SIG-M5 treated with dmso at 0.1 percent for 504 hours (cell line): Measurements from ENCODE around the gene TMEM74B.

ENCODE experiments used
- DNase-seq: peaks from one replicate; lab custom pipeline; 2025; ENCODE audit not compliant: unreplicated experiment; lab: John Stamatoyannopoulos, UW

The TMEM74B gene

DNA sequence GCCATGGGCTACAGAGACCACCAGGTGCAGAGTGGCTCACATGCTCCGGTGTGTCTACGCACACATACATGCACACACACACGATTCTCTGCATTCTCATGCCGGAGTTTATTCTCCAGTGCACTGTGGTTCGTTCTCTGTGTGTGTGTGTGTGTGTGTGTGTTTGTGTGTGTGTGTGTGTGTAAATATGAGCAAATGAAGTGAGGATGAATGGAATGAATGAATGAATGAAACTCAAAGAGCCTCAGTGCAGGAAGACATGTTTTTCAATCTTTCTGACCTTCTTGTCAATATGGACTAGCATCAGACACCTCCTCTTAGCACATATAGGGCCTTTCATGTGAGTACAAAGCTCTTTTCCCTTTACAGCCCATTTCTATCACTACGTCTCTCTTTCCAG lies 1.6 kb downstream of the TMEM74B start:
- DNase-seq = no peak

DNA sequence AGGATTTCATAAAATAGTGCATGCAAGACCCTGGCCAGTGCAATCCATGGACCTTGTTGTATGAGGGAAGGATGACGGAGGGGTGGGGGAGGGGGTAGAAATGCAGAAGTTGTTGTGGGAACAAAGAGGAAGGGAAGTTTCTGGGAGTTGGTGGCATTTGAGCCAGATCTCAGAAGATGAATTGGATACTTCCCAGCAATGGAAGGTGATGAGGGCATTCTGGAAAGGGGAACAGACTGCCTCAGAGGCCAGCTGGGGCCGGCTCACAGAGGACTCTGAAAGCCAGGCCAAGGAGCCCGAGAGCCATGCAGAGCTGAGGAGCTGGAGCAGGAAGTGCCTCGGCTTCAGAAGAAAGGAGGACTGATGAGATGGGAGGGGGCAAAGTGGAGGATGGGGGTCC lies 2.7 kb downstream of the TMEM74B start:
- no peak for DNase-seq

DNA sequence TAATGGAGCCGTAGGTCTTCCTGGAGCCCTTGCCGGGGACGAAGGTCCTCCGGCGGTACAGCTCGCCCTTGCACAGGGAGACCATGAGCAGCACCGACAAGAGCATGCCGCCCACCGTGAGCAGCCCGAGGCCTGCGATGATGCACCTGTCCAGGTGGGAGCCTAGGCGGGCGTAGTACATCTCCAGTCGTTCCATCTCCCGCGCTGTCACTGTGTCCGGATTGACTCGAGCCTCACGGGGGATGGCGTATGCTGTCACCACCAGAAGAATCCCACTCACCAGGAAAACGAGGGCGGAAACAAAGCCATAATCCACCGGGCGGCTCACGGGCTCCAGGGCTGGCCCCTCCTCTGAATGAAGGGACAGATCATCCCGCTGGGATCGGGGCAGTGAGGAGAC lies 3.8 kb downstream of the TMEM74B start:
- DNase-seq = no peak

DNA sequence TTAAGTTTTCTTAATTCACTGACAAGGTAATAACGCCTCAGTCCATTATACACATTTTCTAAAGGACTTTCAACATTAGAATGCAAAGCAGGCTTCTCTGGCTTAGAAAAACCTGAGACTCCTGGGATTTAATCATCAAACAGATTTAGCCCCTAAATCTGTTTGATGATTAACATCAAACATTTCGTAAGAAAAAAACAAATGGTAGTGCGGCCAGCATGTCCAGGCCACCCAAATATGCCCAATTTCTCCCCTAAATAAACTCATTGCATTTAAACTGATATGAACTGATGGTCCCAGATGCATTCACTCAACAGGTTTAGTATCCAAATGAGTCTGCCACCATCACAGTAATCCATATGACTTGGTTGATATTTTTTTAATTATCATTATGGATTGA lies 6.2 kb downstream of the TMEM74B start:
- no peak for DNase-seq

DNA sequence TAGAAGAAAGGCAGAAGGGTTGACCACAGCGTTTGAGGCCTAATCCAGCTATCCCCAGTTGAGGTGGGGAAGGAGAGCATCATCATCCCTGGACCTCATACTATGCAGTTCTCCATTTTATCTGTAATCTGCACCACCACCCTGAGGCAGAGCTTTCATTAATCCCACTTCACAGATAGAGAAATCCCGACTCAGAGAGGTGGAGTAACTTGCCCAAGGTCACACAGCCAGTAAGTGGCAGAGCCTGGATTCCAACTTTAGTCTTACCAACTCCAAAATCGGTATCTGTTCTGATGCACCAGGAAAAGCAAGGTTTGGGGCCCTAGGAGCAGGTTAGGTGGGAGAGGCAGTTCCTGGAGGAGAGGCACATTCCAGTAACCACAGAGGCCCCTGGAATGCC lies 6.7 kb downstream of the TMEM74B start:
- DNase-seq = no peak

DNA sequence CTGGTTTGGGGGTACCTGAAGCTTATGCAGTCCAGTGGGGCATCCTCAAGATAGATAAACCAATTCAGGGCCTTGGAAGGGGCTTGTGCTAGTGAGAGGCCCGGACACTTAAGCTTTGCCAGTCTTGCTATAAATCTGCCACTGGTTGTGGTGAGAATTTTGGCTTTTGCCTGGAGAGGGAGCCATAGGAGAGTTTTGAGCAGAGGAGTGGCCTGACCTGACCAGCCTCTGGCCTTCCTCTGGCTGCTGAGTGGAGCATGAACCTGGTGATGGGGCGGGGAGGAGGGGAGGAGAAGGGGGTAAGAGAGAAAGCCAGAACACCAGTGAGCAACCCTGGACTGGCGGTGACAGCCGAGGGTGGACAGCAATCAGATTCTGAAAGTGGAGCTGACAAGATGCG lies 7.1 kb downstream of the TMEM74B start:
- no peak for DNase-seq

DNA sequence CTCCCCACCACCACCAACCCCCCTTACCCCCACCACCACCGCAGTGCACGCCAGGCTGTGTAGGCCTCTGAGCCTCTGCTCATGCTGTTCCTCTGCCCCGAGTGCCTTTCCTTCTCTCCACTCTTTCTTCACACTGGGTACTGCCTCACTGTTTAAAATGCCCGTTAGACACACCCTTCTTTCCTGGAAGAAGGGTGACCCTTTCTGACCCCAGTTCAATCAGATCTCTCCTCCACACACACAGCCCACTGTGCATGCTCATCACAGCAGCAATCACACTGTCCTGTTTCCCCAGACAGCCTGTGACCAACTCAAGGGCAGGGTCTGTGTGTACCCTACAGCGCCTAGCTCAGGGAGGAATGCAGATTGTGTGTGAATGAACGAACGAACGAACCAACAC lies 10.0 kb downstream of the TMEM74B start:
- no peak for DNase-seq

DNA sequence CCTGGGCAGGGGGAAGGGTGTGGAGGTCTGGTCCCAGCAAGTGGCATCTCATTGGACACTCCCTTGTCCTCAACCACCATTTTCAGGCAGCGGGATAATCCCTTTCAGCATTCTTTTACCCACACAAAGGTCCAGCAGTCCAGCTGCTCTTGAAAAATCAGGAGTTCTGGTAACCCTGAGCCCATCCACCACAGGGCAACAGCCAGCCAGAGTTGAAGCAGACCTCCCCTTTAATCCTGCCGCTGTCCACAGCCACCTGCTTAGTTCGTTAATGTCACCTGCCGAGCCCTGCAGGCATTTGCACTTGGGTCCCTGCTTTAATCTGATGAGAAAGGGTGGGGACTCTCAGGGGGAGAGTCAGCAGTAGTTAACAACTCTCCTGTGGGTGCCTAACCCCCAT lies 11.1 kb downstream of the TMEM74B start:
- no peak for DNase-seq

DNA sequence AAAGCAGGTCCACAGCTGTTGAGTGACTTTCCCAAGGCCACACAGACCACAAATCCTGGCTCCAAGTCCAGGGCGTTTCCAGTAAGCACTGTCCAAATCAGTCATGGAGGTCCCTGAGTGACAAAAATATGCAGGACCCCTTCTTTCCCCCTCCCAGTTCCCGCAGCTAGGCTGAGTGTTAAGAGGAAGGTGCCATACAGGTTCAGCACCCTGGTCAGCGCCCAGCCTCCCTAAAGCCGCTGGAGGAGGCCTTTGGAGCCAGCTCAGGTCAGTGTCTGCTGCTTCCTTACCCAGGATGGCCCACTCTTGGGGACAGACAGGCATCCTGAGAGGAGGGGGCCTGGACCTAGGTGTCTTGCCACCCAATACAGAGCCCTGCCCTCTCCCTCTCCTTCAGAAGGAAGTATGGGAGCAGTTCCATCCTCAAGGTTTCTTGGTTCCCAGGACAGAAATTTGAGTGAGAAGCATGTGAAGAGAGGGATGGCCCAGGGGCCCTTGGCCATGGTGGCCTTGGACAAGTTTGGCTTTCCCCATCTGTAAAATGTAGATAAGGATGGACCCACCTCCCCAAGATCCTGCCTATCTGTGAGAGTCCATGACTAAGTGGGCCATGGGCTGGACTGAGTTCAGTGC lies 13.2 kb downstream of the TMEM74B start:
- no peak for DNase-seq

DNA sequence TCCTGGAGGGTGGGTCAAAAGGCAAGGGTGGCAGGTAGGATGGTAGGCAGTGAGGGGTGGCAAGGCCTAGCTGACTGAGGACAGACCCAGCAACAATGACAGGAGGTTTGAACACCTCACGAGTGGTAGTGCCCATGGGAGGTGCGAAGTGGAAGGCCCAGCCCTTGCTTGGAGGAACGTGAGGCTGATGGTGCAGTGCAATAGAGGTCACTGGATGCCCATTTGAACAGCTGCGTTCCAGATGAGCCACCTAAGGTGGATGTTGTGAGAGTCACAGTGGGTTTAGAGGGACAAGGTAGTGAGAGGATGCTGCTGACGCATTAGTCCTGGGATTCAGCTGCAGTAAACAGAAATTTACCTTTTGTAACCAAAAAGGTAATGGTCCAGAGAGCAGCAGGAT lies 15.6 kb downstream of the TMEM74B start:
- no peak for DNase-seq

DNA sequence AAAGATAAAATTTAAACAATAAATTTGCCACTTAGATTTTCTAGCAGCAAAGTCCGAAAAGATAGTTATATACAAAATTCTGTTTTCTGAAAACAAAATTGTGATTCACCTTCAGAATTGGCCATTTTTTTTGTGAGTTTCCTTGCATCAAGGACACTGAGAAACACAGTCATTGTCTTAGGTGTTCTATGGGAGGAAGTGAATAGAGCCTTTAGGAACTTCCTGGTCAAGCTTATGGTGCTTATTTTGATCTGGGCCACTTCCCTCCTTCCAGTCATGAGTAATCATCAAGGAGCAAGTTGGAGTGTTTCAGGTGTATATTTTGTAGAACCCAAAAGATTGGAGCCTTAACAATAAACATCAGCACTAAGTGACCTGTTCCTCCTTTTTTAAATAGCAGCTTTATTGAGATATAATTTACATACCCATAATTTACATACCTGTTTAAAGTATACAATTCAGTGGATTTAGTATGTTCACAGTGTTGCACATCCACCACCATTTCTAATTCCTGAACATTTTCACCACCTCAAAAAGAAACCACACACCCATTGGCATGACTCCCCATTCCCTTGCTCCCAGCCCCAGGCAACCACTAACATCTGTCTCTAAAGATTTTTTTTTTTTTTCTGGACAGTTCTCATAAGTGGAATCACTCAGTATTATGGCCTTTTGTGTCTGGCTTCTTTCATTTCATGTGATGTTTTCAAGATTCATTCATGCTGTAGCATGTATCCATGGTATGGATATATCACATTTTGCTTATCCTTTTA lies 17.6 kb downstream of the TMEM74B start:
- no peak for DNase-seq

DNA sequence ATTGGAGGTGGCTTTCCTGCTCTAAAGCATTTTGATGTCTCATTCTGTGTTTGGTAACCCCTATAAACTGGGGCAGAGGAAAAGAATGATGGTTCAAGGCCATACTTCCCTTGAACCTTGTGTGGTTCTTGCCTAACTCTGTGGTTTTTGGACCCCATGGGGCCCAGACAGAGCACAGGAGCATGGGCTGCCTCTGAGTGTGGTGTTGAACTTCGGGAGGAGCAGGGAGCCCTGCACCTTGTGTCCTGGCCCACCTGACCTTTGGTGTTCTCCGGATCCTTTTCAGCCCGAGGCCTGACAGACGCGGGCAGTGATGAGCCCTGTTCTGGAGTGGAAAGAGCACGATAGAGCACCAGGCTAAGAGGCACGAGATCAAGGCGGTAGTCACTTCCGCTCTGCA lies 18.8 kb downstream of the TMEM74B start:
- DNase-seq = peak; percentile 62

DNA sequence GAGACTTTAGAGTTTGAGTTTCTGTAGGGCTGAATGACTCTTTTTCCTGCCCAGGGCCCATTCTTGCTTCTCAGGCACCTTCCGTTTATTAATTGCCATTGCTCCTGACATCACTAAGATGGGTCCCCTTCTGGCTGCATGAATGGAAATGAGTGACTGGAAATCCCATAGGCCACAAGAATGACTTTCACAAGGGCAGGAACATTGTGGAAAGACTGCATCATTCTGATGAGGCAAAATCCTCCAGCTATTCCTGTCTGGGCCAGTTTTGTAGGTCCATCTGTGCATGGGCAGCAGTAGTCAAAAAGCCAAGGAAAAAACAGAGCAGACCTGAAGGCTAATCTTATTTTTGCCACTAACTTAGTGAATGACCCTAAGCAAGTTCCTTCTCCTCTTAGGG lies 19.3 kb downstream of the TMEM74B start:
- DNase-seq = no peak

DNA sequence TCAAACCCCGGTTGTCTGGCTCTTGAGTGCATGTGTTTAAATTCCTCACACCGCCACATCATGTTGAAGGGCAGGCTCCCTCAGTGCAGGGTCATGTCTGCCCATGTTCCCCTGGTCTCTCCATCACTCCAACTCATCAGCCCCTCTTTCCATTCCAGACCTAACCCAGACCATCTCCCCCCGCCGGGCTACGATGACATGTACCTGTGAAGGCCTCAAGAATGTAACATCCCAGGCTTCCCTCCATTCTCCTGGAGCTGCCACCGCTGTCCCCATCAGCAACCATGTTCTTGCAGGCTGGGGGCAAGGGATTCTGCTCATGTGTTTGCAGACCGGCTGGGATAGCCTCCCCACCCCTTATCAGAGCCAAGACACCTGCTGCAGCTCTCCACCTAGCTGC lies 19.9 kb downstream of the TMEM74B start:
- DNase-seq = no peak

DNA sequence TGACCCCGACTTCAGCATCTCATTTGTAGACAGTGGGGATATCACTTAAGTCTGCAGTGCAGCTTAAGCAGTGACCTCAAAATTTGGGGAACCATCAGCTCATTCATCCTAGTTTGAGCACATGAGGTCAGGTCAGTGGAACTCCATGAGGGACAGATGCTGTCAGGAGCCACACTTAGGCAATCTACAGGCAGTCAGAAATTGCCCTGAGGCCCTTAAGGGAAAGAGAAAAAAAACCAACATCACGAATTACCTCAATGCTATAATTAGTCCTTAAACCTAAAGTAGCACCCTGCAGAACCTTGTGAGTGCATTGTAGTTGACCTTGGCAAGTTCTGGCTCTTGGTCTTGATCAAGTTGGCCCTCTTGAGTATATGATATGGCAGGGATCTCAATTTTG lies 21.1 kb downstream of the TMEM74B start:
- no peak for DNase-seq

DNA sequence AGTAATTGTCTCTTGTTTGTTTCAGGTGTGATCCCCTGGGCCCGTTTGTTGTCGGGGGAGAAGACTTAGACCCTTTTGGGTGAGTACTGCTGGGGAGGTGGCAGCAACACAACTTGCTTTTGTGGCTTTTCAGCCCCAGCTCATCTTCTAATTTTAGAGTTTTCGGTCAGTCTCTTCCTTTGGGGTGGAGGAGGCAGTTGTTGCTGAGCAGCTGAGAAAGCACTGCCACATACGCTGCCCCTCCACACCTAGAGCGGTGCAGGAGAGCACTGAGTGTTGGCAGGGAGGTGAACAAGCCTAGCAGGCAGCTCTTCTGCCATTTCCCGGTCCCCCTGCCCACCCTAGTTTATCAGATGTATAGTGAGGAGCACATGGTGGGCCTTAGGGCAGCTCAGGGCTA lies 21.7 kb downstream of the TMEM74B start:
- DNase-seq = no peak

DNA sequence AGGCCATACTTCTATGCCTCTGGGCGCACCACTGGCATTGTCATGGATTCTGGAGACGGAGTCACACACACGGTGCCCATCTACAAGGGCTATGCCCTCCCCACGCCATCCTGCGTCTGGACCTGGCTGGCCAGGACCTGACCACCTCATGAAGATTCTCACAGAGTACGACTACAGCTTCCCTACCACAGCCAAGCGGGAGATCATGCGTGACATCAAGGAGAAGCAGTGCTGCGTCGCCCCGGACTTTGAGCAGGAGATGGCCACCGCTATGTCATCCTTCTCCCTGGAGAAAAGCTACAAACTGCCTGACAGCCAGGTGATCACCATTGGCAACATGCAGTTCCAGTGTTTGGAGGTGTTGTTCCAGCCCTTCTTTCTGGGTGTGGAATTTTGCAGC lies 23.8 kb downstream of the TMEM74B start:
- DNase-seq = no peak

DNA sequence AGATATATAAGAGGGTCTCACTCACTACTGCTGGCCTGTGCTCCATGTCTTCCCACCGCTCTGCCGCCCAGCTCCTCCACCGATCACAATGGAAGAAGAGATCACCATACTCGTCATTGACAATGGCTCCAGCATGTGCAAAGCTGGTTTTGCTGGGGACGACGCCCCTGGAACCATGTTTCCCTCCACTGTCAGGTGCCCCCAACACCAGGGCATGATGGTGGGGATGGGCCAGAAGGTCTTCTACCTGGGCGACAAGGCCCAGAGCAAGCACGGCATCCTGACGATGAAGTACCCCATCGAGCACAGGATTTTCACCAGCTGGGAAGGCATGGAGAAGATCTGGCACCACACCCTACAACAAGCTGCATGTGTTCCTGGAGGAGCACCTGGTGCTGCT lies 24.3 kb downstream of the TMEM74B start:
- no peak for DNase-seq

DNA sequence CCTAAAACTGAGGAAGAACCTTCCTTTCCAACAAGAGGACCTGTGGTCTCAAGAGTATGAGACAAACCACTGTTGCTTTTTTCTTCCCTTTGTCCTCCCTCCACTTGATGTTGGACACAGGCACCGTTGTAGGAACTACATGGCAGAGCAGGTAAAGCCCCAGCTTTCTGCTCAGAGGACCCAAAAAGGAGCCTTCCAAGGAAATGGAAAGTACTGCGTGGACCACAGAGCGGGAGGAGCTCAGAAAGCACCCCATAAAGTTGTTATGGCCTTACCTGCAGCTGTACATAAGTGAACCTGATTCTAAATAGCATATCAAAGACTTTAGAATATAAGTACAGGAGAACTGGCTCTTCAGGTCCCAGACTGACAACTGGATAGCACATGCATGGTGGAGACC lies 29.4 kb downstream of the TMEM74B start:
- DNase-seq = no peak

DNA sequence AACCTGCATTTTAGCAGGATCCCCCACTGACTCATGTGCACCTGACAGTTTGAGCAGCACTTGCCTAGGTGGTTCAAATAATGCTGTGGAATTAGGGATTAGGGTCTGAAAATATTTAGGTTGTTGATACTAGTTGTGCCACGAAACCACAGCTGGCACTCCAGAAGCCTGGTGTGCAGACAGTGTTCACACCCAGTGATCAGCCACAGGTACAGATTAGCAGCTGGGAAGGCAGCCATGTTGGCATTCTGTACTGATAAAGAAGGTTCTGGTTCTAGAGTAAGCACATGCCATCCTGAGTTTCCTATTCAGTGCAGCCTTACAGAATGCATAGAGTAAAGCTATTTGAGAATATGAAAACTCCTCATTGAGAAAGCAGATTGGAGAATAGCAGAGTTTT lies 30.1 kb downstream of the TMEM74B start:
- DNase-seq = no peak

DNA sequence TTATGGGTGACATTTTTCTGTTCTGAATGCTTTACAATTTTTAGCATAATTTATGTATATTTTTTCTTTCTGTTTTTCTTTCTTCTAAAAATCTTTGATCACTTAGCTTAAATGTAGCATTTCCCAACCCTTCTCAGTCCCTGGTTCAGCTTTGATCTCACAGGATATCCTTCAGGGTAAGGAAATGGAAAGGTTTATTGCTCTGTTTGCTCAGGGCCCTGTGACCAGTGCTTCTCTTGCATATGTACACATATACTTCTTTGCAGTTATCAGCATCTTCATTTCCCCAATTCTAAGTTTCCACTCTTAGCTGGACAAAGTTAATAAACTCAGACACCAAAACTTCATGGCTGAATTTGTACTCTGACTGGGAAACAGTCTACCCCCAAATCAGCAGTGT lies 30.6 kb downstream of the TMEM74B start:
- DNase-seq = no peak

DNA sequence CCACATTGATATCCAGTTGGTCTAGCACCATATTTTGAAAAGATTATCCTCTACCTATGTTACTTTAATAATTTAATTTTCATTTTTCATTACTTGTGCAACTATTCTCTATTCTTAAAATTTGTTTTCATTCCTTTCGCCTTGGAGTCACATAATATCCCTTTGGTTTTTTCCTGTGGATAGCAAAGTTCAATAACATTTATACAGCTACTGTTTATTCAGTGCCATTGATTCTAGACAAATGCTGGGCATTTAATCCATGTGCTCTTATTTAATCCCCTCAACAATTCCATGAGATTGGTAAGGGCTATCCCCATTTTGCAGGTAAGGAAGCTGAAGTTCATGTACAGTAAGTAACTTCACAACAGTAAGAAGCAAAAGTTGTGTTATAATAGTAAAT lies 33.8 kb downstream of the TMEM74B start:
- no peak for DNase-seq

DNA sequence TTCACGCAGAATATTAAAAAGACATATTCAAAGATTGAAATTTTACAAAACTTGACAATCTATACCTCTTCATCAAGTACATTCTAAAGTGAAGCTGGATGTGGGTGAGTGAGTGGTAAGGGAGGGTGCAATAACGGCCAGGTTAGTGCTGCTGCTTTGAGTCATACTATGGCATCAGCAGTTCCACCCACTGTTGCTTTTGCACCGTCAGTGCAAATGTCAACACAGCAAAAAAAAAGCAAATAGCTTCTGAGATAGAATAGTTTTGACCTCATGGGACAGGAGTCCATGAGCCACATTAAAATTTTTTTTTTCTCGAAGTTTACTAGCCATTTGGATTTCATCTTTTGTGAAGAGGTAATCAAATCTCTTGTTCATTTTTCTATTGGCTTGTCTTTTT lies 34.6 kb downstream of the TMEM74B start:
- no peak for DNase-seq
